Stimulated activated CD8-positive, alpha-beta memory T cell treated with anti-CD3 and anti-CD28 coated beads, Interleukin-4, amount 100 ng/mL, for 1 hour (primary cell): ENCODE measurements around the gene NOX3.
"Not testable (repeated sequence)": the region's sequence is repeated elsewhere in the genome, so short reads cannot be mapped to it uniquely, and the experiment has no call there.

ENCODE experiments used
- DNase-seq, 2 donors: peaks; one replicate each; pipeline ENCODE4 v3.0.0-alpha.2; 2020; ENCODE audit warnings: low read depth in 2 of 2, low spot score in 1 of 2

Gene NOX3

DNA sequence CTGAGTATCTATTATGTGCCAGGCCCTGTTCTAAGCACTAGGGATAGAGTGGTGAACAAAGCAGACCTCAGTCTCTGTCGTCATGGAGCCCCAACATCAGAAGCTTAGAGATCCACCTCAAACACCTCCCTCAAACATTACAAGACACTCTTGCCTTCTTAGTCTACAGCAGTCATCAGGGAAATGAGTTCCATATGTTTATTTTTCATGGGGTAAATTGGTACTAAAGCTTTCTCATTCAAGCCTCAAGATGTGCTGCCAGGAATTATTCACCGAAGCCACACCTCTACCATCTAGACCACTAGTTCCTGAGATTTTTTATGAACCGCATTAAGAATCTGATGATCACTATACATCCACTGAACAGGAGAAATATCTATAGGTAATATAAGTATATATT lies 82.4 kb downstream of the NOX3 start:
- DNase-seq: no peak

GRCh38 chr6:155372256-155372655 lies 83.4 kb downstream of the NOX3 start:
- DNase-seq: no peak

DNA sequence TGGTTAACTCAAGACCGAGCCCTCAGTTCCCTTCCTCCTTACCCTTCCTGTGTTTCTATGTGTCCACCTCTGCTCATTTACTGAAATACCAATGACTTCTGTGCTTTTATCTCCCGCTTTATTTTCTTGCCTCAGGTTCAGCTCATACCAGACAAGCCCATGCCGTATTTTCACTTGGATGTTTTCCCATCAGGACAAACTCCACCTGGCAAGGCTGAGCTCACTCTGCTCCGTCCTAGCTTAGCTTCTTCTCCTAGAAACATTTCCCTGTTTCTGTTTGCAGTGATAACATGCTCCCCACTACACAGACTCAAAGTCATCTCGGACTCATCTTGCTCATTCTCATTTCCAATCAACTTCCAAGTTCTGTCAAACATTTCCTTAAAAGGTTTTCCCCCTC lies 84.4 kb downstream of the NOX3 start:
- DNase-seq: no peak

- DNase-seq: no peak
Measured at GRCh38 chr6:155366325-155366724, 89.3 kb downstream of the NOX3 start.

DNA sequence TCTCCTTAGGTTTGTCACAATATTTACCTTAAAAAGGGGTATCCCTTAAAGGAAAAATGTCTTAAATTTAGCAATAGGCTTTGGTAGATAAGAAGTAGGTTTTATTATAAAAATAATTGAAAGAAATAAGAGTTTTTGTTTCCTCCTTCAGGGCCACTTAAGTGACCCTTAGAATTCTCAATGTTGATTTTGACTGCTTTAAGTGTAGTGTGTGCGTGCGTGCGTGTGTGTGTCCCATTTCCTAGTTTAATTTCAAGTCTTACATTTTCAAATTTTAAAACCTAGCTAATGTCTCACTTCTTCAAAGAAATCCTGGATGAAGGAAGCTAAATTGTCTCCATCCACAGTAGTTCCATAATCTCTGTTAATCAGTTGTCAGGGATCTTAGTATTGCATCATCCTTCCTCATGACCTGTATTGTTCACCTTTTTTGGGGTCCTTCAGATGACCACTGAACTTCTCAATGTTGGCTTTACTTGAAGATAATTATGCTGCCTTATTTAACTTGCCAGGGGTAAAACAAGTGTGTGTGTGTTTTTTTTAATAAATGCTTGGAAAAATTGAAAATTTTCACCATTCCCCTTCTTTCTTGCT lies 90.7 kb downstream of the NOX3 start:
- no peak for DNase-seq

DNA sequence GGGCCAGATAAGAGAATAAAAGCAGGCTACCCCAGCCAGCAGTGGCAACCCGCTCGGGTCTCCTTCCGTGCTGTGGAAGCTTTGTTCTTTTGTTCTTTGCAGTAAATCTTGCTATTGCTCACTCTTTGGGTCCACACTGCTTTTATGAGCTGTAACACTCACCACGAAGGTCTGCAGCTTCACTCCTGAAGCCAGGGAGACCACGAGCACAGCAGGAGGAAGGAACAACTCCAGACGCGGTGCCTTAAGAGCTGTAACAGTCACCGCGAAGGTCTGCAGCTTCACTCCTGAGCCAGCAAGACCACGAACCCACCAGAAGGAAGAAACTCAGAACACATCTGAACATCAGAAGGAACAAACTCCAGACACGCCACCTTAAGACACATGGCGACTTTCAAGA lies 91.6 kb downstream of the NOX3 start:
- not testable (repeated sequence) for DNase-seq

DNA sequence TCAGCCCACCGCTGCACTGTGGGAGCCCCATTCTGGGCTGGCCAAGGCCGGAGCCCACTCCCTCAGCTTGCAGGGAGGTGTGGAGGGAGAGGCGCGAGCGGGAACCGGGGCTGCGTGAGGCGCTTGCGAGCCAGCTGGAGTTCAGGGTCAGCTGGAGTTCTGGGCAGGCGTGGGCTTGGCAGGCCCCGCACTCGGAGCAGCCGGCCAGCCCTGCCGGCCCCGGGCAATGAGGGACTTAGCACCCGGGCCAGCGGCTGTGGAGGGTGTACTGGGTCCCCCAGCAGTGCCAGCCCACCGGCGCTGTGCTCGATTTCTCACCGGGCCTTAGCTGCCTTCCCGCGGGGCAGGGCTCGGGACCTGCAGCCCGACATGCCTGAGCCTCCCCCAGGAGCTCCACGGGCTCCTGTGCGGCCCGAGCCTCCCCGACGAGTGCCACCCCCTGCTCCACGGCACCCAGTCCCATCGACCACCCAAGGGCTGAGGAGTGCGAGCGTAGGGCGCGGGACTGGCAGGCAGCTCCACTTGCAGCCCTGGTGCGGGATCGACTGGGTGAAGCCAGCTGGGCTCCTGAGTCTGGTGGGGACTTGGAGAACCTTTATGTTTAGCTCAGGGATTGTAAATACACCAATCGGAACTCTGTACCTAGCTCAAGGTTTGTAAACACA lies 92.5 kb downstream of the NOX3 start:
- DNase-seq: not testable (repeated sequence)

- DNase-seq: no peak
Measured at GRCh38 chr6:155354167-155354566, 101.5 kb downstream of the NOX3 start.

GRCh38 chr6:155352811-155353210 lies 102.8 kb downstream of the NOX3 start:
- DNase-seq: no peak

DNA sequence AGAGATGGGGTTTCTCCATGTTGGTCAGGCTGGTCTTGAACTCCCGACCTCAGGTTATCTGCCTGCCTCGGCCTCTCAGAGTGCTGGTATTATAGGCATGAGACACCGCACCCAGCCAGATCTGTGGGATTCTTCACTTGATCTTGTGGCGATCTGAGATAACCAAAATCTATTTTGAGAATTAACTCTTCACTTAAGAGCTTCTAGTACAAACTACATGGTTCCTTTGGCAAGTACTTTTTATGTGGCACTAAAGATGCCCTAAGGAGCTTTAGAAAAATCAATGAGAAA lies 103.6 kb downstream of the NOX3 start:
- DNase-seq: no peak

- DNase-seq: no peak
Measured at GRCh38 chr6:155351273-155352129, 104.1 kb downstream of the NOX3 start.

GRCh38 chr6:155349956-155350355 lies 105.7 kb downstream of the NOX3 start:
- no peak for DNase-seq

- no peak for DNase-seq
Measured at GRCh38 chr6:155349129-155349528, 106.5 kb downstream of the NOX3 start.

DNA sequence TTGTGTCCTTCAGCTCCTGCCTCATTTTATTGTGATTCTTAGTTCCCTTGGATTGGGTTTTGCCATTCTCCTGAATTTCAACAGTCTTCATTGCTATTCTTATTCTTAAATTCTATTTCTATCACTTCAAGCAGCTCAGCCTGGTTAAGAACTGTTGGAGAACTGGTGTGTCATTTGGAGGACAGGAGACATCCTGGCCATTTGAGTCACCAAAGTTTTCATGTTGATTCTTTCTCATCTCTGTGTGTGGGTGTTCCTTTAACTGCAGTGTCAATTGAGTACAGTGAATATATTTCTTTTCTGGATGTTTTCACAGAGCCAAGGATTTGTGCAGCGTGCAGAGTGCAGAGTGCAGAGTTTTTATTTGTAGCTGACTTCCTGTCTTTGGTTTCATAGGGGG lies 107.8 kb downstream of the NOX3 start:
- no peak for DNase-seq

DNA sequence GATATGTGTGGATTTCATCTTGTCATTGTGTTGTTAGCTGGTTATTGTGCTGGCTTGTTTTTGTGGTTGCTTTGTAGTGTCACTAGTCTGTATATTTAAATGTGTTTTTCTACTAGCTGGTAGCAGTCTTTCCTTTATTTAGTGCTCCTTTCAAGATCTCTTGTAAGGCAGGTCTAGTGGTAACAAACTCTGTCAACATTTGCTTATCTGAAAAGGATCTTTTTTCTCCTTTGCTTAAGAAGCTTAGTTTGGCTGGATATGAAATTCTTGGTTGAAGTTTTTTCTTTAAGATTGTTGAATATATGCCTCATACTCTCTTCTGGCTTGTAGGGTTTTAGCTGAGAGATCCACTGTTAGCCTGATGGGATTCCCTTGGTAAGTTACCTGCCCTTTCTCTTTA lies 108.7 kb downstream of the NOX3 start:
- no peak for DNase-seq
